K562 (cell line): ENCODE data around the gene PKD1L1. TPM values are rescaled to one million over a fixed set of nuclear protein-coding genes. Genes with fewer than 3 reads are reported as not detected.

Experiments
- ATAC-seq: fragments of 200-7000 bp; cut with Tn5 transposase; 3 replicates; pipeline ENCODE4 v1.9.1; 2020; ENCODE audit warnings: moderate library complexity
- BruUV-seq: library from RNA; stranded (reverse); fragments of 400-500 nt; replicated peaks from 2 replicates; lab custom pipeline; 2021; lab: Mats Ljungman, UMichigan
- CTCF ChIA-PET: fragments of 300-600 bp; formaldehyde crosslinking; extraction: SDS; loops from one replicate; lab custom pipeline; 2021; ENCODE audit warnings: low intra/inter-chr PET ratio; lab: Yijun Ruan, JAX
- POLR2A ChIA-PET: fragments of 300-600, 350-650 bp; sonication (Branson Sonifier 250); formaldehyde crosslinking; extraction: SDS; loops from one replicate; lab custom pipeline; 2021; ENCODE audit warnings: antibody characterized with exemption, inconsistent platforms; lab: Yijun Ruan, JAX
- DNase-seq, 4 experiments: peaks; one replicate each; pipeline versions ENCODE4 v3.0.0 to v3.0.0-alpha.2; 2011 to 2018; ENCODE audit warnings: low spot score in 3 of 4, mixed read lengths in 3 of 4; ENCODE audit errors: extremely low read depth in 1 of 4
- FAIRE-seq: peaks from 2 replicates; lab custom pipeline; 2011; peaks lifted over from hg19 to GRCh38; lab: Jason Lieb, UNC
- H2AFZ ChIP-seq: 2 replicates; pipeline ENCODE4 v1.6.0; 2011; ENCODE audit warnings: low read depth, low read length, control low read depth, inconsistent platforms
- H3K27ac ChIP-seq: fragments of 200-600 bp; 3 replicates; pipeline ENCODE4 v1.8.0; 2011; ENCODE audit warnings: low read depth, mild to moderate bottlenecking, control low read depth, inconsistent platforms, low read length, moderate library complexity, mixed read lengths; ENCODE audit errors: extremely low read depth
- H3K27me3 ChIP-seq, 2 experiments: fragments of 300-600 bp in 1 of 2; 2 replicates in 1 of 2; 3 replicates in 1 of 2; pipeline versions ENCODE4 v1.6.0 to v1.8.0; 2011; ENCODE audit warnings: inconsistent platforms in 2 of 2, low read length in 2 of 2, mild to moderate bottlenecking in 1 of 2, mixed read lengths in 1 of 2, moderate library complexity in 1 of 2; ENCODE audit not compliant: control insufficient read depth in 2 of 2, insufficient read depth in 2 of 2
- H3K36me3 ChIP-seq: fragments of 300-600 bp; 3 replicates; pipeline ENCODE4 v1.8.0; 2011; ENCODE audit warnings: mild to moderate bottlenecking, low read length, inconsistent platforms; ENCODE audit not compliant: control insufficient read depth, insufficient read depth
- H3K4me1 ChIP-seq, 2 experiments: fragments of 200-600 bp in 1 of 2; replicated peaks in 1 of 2; 2 replicates in 1 of 2; 3 replicates in 1 of 2; pipeline versions ENCODE4 v1.5.1 to v1.8.0; 2011; ENCODE audit warnings: inconsistent platforms in 2 of 2, low read length in 2 of 2, mild to moderate bottlenecking in 1 of 2, mixed read lengths in 1 of 2, moderate library complexity in 1 of 2; ENCODE audit not compliant: control insufficient read depth in 2 of 2, insufficient read depth in 2 of 2
- H3K4me2 ChIP-seq: 2 replicates; pipeline ENCODE4 v1.6.1; 2011; ENCODE audit warnings: low read length, control low read depth, inconsistent platforms, mixed read lengths; ENCODE audit not compliant: insufficient read depth
- H3K4me3 ChIP-seq: fragments of 200-600 bp; sonication (generic), shearing (Covaris generic); 2 replicates; pipeline ENCODE4 v1.5.1; 2016; ENCODE audit warnings: control low read depth, inconsistent platforms
- H3K79me2 ChIP-seq: fragments of 200-600 bp; 3 replicates; pipeline ENCODE4 v1.8.0; 2011; ENCODE audit warnings: low read length, inconsistent platforms; ENCODE audit not compliant: control insufficient read depth, insufficient read depth
- H3K9ac ChIP-seq, 2 experiments: 2 replicates each; pipeline versions ENCODE4 v1.6.0 to v1.6.1; 2011; ENCODE audit warnings: low read depth in 2 of 2, low read length in 2 of 2, control low read depth in 1 of 2, inconsistent platforms in 1 of 2, mild to moderate bottlenecking in 1 of 2, mixed read lengths in 1 of 2; ENCODE audit not compliant: insufficient read depth in 1 of 2
- H3K9me1 ChIP-seq: one replicate; pipeline ENCODE4 v1.6.0; 2011; ENCODE audit warnings: inconsistent platforms, mild to moderate bottlenecking, low read length, moderate library complexity; ENCODE audit not compliant: control insufficient read depth, insufficient read depth
- H3K9me3 ChIP-seq: replicated peaks from 2 replicates; pipeline ENCODE4 v1.5.1; 2011; ENCODE audit warnings: low read depth, low read length, inconsistent platforms; ENCODE audit not compliant: control insufficient read depth, insufficient read depth
- H4K20me1 ChIP-seq: replicated peaks from 2 replicates; pipeline ENCODE4 v1.6.1; 2011; ENCODE audit warnings: low read length, inconsistent platforms, mixed read lengths; ENCODE audit not compliant: control insufficient read depth, insufficient read depth
- BRD4 ChIP-seq: fragments of 200-600 bp; sonication (generic); IDR thresholded peaks from 2 replicates; pipeline ENCODE4 v1.6.1; 2017; ENCODE audit warnings: inconsistent platforms
- CAMTA2 ChIP-seq: fragments of 250-450 bp; sonication (Bioruptor Pico); conservative IDR thresholded peaks from 2 replicates; pipeline ENCODE4 v1.5.1; 2022
- CREB3L1 ChIP-seq: fragments of 450-650 bp; IDR thresholded peaks from 2 replicates; pipeline ENCODE4 v1.6.1; 2014; ENCODE audit warnings: low read depth, mild to moderate bottlenecking, moderate library complexity, borderline replicate concordance
- CUX1 ChIP-seq: fragments of 200-800 bp; sonication (Bioruptor generic); IDR thresholded peaks from 2 replicates; pipeline ENCODE4 v1.6.1; 2016; ENCODE audit warnings: missing genetic modification characterization, missing compliant biosample characterization
- FOXO4 ChIP-seq: fragments of 450-650 bp; formaldehyde crosslinking; IDR thresholded peaks from 2 replicates; pipeline ENCODE4 v1.4.0; 2020; ENCODE audit warnings: mild to moderate bottlenecking, moderate library complexity
- GABPB2 ChIP-seq: fragments of 250-450 bp; sonication (Bioruptor Pico); conservative IDR thresholded peaks from 2 replicates; pipeline ENCODE4 v1.5.1; 2021; ENCODE audit warnings: mild to moderate bottlenecking
- HDAC6 ChIP-seq: IDR thresholded peaks from 2 replicates; pipeline ENCODE4 v1.6.1; 2012; ENCODE audit warnings: low read depth, mild to moderate bottlenecking, control low read depth, inconsistent platforms, low read length, moderate library complexity
- KAT2B ChIP-seq: IDR thresholded peaks from one replicate; pipeline ENCODE4 v1.6.1; 2012; ENCODE audit warnings: low read depth, mild to moderate bottlenecking, control low read depth, inconsistent platforms, low read length, moderate library complexity
- KDM2B ChIP-seq: fragments of 250-450 bp; sonication (Bioruptor Pico); IDR thresholded peaks from 2 replicates; pipeline ENCODE4 v1.8.0; 2021; ENCODE audit warnings: mild to moderate bottlenecking, moderate library complexity
- PPARD ChIP-seq: fragments of 250-450 bp; sonication (Bioruptor Pico); IDR thresholded peaks from 2 replicates; pipeline ENCODE4 v1.8.0; 2022; ENCODE audit warnings: inconsistent platforms, mild to moderate bottlenecking, moderate library complexity
- TBL1XR1 ChIP-seq, 2 experiments: IDR thresholded peaks; 2 replicates each; pipeline ENCODE4 v1.6.1; 2012; ENCODE audit warnings: improper control_type of control experiment in 2 of 2, low read length in 2 of 2, mild to moderate bottlenecking in 1 of 2
- ZEB2 ChIP-seq: fragments of 450-650 bp; IDR thresholded peaks from 2 replicates; pipeline ENCODE4 v1.6.1; 2016
- ZNF561 ChIP-seq: fragments of 450-650 bp; formaldehyde crosslinking; conservative IDR thresholded peaks from 2 replicates; pipeline ENCODE4 v1.4.0; 2020; ENCODE audit warnings: mild to moderate bottlenecking, moderate library complexity
- ZNF707 ChIP-seq: fragments of 250-450 bp; sonication (Bioruptor Pico); conservative IDR thresholded peaks from 2 replicates; pipeline ENCODE4 v1.8.0; 2022; ENCODE audit warnings: inconsistent platforms, mild to moderate bottlenecking, moderate library complexity
- WGBS: fragments of 100-300 bp; shearing (Covaris generic); methylation state at CpG from one replicate; pipeline ENCODE4 v1.1.6; 2016; ENCODE audit warnings: low coverage, mixed read lengths; ENCODE audit not compliant: insufficient coverage; ENCODE audit errors: missing lambda C conversion rate; 5-methylcytosine and 5-hydroxymethylcytosine counted together
- in situ Hi-C: fragments of 300-500 bp; cut with MboI; formaldehyde crosslinking; loops from 4 replicates; pipeline ENCODE4 v1.15.0; 2018; ENCODE audit warnings: inconsistent platforms, mixed read lengths
- intact Hi-C: fragments of 100-400 bp; cut with micrococcal nuclease; formaldehyde crosslinking; loops from 2 replicates; pipeline ENCODE4 v1.14.2; 2022
- polyA plus RNA-seq, 8 experiments: library from polyadenylated mRNA; depleted of rRNA in 4 of 8; stranded (reverse) in 5 of 8; unstranded in 3 of 8; fragments of >200 nt; fragmentation: Nextera tagmentation in 2 of 8; fragmentation: Illumina TruSeq in 1 of 8; extraction: Ambion mirVana in 2 of 8; extraction: Trizol in 1 of 8; gene quantifications; 2 replicates each; pipeline versions ENCODE4 v1.2.1 to v1.2.3, GENCODE V29; 2011 to 2014; ENCODE audit warnings: inconsistent platforms in 1 of 8, missing spikeins in 1 of 8
- total RNA-seq, 7 experiments: library from RNA; depleted of rRNA in 6 of 7; stranded (reverse); fragments of >200 nt in 6 of 7; fragmentation: Illumina TruSeq in 2 of 7; extraction: Trizol in 2 of 7; gene quantifications; 2 replicates each; pipeline versions ENCODE4 v1.2.1 to v1.2.3, GENCODE V29; 2011 to 2021; ENCODE audit warnings: low replicate concordance in 1 of 7

The PKD1L1 gene
- total and polyA plus RNA-seq, 9 of the 15 experiments (the other 6 are each of a cell fraction or from before 2014, with no cell fraction given): 0.01 to 0.02 TPM; not detected in 7

GRCh38 chr7:47785923-47786556 lies 162.2 kb downstream of the PKD1L1 start:
- ATAC-seq: no peak
- intact Hi-C loops: no loop called here
- CTCF ChIA-PET: no interaction called here
- TF ChIP-seq CAMTA2 (CRISPR knock-in tag): no peak
- TF ChIP-seq ZEB2: no peak
- TF ChIP-seq GABPB2: no peak
- no peak for TF ChIP-seq KAT2B
- no peak for TF ChIP-seq TBL1XR1 (IDR thresholded peaks at IDR 0.05; ENCODE audit: low read length in 2 of 2)
- no peak for TF ChIP-seq ZNF561 (CRISPR knock-in tag)
- TF ChIP-seq FOXO4 (CRISPR knock-in tag): no peak
- no peak for TF ChIP-seq HDAC6
- TF ChIP-seq PPARD (CRISPR knock-in tag): no peak
- no peak for TF ChIP-seq CREB3L1
- no peak for TF ChIP-seq CUX1 (CRISPR knock-in tag)
- no peak for TF ChIP-seq ZNF707 (CRISPR knock-in tag)
- TF ChIP-seq BRD4: no peak
- TF ChIP-seq KDM2B (CRISPR knock-in tag): no peak

More at GRCh38 chr7:47785923-47786556, 162.2 kb downstream of the PKD1L1 start:
- in situ Hi-C loops: no loop called here
- whole genome bisulfite sequencing: 0% methylated on average over 8 of the region's 8 CpGs
- Histone ChIP-seq H3K36me3 (no peaks in the 10 kb centered on the region), H3K4me2 (no peak overlapping the region), H3K4me1 (no peaks in the 10 kb centered on the region), H3K27ac (no peak overlapping the region), H3K79me2 (no peaks in the 10 kb centered on the region), H2AFZ (no peak overlapping the region), H3K9me1 (no peaks in the 10 kb centered on the region), H3K9ac (no peak overlapping the region), H4K20me1 (no peaks in the 10 kb centered on the region), H3K4me3 (no peak overlapping the region), H3K9me3 (no peaks in the 10 kb centered on the region), H3K27me3 (no peaks in the 10 kb centered on the region; a peak in 1 of 5 replicates)
- DNase-seq (no peak), FAIRE-seq (no peak)
- BruUV-seq: no TSS peak
- POLR2A ChIA-PET: interaction anchor here (0.8 kb wide), 1 partner anchor 29 kb away, joined by 3 read pairs; no protein-coding TSS in a partner anchor
